Measurements from ENCODE around the gene KRT36.

Gene KRT36

DNA sequence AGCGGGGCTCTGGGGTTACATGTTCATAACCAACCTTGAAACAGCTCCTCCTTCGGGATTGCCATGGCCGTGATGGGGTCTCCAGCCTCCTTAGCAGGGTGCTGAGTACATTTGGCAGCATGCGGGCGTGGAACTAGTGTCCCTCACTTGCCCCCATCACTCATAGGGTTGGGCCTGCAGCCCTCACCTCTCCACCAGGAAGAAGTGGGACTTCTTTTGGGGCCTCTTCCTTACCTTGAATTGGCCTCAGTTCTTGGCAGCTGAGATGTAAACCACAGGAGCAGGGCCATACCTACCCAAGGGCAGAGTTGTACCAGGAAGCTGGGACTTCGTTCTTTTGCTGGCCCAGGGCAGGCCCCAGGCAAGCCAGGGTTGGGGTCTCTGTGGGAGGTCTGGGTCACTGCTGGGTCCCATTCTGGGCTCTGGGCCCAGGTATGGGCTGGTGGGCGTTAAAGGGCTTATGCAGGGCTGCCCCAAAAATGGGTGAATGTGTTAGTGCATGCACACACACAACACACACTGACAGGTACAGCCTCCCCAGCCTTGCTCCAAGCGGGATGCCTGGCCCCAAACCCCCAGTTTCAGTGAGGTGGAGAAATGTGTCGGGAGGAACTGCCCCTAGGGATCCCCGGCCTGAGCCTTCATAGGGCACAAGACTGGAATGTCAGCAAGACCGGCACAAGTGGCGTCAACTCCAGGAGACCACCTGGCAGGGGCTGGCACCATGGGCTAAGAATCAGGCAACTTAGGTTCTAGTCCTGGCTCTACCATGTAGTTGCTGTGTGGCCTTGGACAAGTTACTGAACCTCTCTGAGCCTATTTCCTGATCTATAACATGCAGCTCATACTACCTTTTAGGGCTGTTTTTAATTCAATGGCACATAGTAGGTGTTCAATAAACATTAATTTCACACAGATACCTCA, 32.9 kb upstream of the KRT36 start:
- no peak for DNase-seq (ENCODE audit: low read depth in 2 of 3, low spot score in 2 of 3)

DNA sequence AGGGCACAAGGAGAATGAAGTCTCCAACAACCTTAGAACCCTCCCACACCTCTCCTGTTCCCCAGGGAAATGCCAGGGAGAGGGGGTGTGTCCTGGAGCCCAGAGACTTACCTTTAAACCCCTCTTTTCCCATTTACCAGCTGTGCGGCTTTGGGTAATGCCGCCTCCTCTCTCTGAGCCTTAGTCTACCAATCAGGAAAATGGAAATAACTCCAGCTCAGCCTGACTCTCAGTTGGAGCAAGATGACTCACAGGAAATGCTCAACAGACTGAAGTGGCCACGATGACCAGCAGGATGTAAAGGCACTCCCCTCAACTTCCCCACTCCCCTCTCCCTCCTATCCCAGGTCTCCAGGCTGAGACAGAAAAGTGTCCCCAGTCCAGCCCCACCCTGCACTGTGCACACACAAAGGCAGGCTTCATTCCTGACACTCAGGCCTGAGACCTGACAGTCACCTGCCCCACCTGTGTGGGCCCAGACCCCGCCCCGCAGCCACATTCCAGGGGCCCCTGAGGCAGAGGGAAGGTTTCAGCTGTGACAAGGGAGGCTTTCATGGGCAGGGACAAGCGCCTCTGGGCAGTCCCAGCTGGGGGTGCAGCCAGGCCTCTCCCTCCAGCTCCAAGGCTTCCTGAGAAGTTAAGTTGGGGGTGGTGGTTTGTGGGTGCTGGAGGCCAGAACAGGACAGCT, 32.0 kb upstream of the KRT36 start:
- DNase-seq (ENCODE audit: low read depth in 2 of 3, low spot score in 2 of 3), result no peak

- no peak for DNase-seq (ENCODE audit: low read depth in 2 of 3, low spot score in 2 of 3)
These were observed 31.3 kb upstream of the KRT36 start for GRCh38 chr17:41520821-41521521.

GRCh38 chr17:41519501-41520224, 30.0 kb upstream of the KRT36 start:
- DNase-seq (ENCODE audit: low read depth in 2 of 3, low spot score in 2 of 3), result no peak

GRCh38 chr17:41518789-41519449, 29.2 kb upstream of the KRT36 start, which contains the start of gene KRT15:
TSS of gene KRT15 (minus strand) at chr17:41518890. CDS start at chr17:41518827, 63 bp downstream.
- DNase-seq (ENCODE audit: low read depth in 2 of 3, low spot score in 2 of 3), result no peak

- no peak for DNase-seq (ENCODE audit: low read depth in 2 of 3, low spot score in 2 of 3)
These were observed 28.3 kb upstream of the KRT36 start for GRCh38 chr17:41518031-41518430.

DNA sequence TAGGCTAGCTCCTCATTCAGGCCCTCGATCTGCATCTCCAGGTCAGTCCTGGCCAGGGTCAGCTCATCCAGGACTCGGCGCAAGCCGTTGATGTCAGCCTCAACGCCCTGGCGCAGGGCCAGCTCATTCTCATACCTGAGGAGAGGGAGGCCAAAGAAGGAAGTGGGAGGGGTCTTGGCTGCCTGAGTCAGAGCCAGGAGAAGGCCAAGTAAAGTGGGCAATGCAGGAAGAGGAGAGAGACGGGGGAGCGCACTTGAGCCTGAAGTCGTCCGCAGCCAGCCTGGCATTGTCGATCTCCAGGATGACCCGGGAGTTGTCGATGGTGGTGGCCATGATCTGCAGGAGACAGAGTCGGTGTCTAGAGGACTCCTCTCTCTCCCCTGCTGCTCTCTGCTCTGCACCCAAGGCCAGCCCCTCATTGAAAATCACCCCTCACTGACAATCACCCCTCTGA, 27.1 kb upstream of the KRT36 start:
- no peak for DNase-seq (ENCODE audit: low read depth in 2 of 3, low spot score in 2 of 3)

GRCh38 chr17:41516147-41516829, 26.6 kb upstream of the KRT36 start:
- no peak for DNase-seq (ENCODE audit: low read depth in 2 of 3, low spot score in 2 of 3)

DNA sequence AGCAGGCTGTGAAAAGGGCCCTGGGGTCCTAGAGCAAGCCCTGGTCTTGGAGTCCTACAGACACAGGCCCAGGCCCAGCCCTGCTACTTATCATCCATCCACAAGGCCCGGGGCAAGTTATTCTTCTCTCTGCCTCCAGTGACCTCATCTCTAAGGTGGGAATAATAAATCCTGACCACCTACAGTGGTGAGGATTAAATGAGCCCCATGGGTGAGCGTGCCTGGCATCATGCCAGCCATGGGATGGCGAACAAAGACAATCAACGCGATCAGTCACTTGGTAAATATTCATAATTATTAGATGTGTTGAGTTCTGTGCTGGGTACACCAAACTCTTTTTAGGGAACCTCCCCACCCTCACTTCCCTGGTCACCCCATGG, 23.4 kb upstream of the KRT36 start:
- DNase-seq (ENCODE audit: low read depth in 2 of 3, low spot score in 2 of 3), result no peak

- no peak for DNase-seq (ENCODE audit: low read depth in 2 of 3, low spot score in 2 of 3)
These were observed 22.9 kb upstream of the KRT36 start for GRCh38 chr17:41512546-41513167.

- DNase-seq (ENCODE audit: low read depth in 2 of 3, low spot score in 2 of 3), result no peak
These were observed 22.0 kb upstream of the KRT36 start for GRCh38 chr17:41511716-41512115.

DNA sequence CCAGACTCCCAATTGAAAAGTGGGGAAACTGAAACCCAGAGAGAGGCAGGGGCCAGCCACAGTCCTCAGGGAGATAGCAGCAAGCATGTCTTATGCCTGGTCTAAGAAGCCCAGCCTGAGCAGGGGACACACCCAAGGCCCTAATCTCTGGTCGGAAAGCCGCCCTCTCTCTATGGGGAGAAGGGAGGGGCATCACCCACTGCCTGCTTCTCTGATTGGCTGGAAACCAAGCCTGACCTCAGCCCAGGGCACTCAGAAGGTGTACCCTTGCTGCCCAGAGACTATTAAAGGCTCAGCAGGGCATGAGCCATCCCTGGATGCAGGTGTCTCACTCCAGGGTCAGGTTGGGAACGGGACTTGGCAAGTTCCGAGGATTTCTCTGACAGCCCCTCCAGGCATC, 21.4 kb upstream of the KRT36 start:
- DNase-seq (ENCODE audit: low read depth in 2 of 3, low spot score in 2 of 3), result no peak

DNA sequence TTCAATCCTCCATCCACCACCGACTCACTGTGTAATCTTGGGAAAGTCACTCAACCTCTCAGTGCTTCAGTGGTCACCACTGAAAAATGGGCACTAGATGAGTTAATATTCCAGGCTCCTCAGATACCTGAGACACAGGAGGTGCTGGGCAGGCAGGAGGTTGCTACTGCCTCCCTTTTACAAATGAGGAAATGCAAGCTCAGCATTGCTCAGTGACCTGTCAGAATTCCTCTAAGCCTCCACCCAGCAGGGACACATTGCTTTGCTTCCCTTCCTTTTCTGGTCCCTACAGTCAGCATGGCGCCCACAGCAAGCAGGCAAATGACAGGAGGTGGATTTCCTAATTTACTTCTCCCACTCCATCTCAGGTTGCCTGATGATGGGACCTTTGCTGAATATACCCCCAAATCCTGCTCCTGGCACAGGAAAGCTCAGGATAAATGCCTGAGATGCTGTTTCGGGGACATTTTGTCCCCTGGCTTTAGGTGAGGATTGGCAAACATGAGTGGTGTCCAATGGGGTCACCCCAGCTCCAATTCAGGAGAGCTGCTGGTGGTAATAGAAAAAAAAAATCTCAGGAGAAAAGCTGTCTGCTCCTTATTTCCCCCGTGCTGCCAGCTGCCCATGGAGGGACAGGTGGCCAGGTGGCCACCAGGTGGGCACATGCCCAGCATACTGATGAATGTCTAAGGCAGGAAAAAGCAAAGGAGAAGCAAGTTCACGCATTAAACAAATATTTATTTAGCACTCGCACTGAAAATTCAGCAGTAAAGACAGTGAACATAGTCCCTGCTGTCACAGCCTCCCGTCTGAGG, 20.7 kb upstream of the KRT36 start:
- DNase-seq (ENCODE audit: low read depth in 2 of 3, low spot score in 2 of 3), result no peak

DNA sequence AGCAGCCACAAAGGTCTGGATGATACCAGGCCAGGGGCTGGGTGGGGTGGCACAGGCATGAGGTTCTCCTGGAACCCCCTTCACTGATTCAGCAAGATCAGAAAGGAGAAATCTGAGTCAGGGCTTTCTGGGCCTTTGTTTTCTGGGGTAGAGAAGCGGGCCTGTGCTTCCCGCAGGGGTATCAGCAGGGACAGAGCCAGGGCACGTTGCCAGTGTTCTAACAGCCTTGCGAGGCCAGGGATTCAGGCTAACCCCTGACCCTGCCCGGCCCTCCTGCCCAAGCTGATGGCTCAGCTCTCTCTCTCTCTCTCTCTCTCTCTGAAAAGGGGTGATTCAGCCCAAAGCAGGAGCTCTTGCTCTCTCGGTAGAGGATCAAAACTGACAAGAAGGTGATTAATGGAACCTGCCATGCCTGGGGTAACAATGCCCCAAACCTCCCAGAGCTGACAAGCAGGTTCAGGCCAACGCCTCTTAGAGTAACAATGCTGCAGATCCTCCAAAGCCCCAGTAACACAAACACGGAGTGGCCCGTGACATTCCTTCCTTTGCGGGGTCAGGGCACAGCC, 17.7 kb upstream of the KRT36 start:
- DNase-seq (ENCODE audit: low read depth in 2 of 3, low spot score in 2 of 3), result no peak

GRCh38 chr17:41505809-41506767, 16.4 kb upstream of the KRT36 start:
- DNase-seq (ENCODE audit: low read depth in 2 of 3, low spot score in 2 of 3), result no peak

- no peak for DNase-seq (ENCODE audit: low read depth in 2 of 3, low spot score in 2 of 3)
These were observed 15.5 kb upstream of the KRT36 start, which contains the start of gene KRT13 for GRCh38 chr17:41505007-41505808. TSS of gene KRT13 (minus strand) at chr17:41505612. CDS start at chr17:41505550, 62 bp downstream.

All from activated CD8-positive, alpha-beta memory T cell treated with anti-CD3 and anti-CD28 coated beads for 48 hours (primary cell).